Measurements from ENCODE around the gene NRP2.

DNA sequence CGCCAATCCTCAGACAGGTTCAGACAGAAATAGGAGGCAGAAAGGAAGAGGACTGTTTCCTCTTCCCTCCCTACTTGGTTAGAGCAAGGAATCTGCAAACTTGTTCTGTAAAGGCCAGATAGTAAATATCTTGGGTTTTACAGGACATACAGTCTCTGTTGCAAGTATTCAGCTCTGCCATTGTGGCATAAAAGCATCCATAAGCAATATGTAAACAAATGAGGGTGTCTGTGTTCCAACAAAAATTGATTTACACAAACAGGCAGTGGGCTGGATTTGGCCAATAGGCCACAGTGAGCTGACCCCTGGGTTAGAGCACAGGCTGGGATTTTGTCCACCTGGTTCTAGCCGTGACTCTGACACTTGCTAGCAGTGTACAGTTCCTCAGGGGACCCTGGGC is 89.4 kb downstream of the NRP2 start:
- TF ChIP-seq, protein P1, sequence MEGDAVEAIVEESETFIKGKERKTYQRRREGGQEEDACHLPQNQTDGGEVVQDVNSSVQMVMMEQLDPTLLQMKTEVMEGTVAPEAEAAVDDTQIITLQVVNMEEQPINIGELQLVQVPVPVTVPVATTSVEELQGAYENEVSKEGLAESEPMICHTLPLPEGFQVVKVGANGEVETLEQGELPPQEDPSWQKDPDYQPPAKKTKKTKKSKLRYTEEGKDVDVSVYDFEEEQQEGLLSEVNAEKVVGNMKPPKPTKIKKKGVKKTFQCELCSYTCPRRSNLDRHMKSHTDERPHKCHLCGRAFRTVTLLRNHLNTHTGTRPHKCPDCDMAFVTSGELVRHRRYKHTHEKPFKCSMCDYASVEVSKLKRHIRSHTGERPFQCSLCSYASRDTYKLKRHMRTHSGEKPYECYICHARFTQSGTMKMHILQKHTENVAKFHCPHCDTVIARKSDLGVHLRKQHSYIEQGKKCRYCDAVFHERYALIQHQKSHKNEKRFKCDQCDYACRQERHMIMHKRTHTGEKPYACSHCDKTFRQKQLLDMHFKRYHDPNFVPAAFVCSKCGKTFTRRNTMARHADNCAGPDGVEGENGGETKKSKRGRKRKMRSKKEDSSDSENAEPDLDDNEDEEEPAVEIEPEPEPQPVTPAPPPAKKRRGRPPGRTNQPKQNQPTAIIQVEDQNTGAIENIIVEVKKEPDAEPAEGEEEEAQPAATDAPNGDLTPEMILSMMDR (conservative IDR thresholded peaks at IDR 0.05 in 1 of 2, IDR thresholded peaks at IDR 0.05 in 1 of 2; ENCODE audit: low read depth in 1 of 2, low read length in 2 of 2): no peak
- TF ChIP-seq EZH2 (IDR thresholded peaks at IDR 0.05; ENCODE audit: low read length, missing control alignments): no peak

Measured in fibroblast of lung (primary cell).